ENCODE measurements around the gene AGRN. TPM values are rescaled to one million over a fixed set of nuclear protein-coding genes. Genes with fewer than 3 reads are reported as not detected.
"Not testable (repeated sequence)": the region's sequence is repeated elsewhere in the genome, so short reads cannot be mapped to it uniquely, and the experiment has no call there.

AGRN gene
- total RNA-seq, 2 donors from 2014 or later: 36.2 to 36.7 TPM

GRCh38 chr1:983798-984475, 36.0 kb upstream of the AGRN start:
- DNase-seq (ENCODE audit: low spot score) (no peak), ATAC-seq (ENCODE audit: insufficient number of reproducible peaks, low FRiP score, low read depth) (no peak)
- Histone ChIP-seq H3K4me3 (peak overlapping the region; percentile 51), H3K27me3 (replicated peaks; ENCODE audit: insufficient read depth) (no peaks in the 10 kb centered on the region), H3K4me1 (ENCODE audit: control insufficient read depth in 1 of 2, low read depth in 2 of 2) (peaks cover 0 to 8% of the 10 kb centered on the region in 2 donors), H3K9me3 (no peaks in the 10 kb centered on the region), H3K36me3 (no peaks in the 10 kb centered on the region), H3K27ac (no peak overlapping the region)
- TF ChIP-seq CTCF (IDR thresholded peaks at IDR 0.05): peak; percentile 98

- Histone ChIP-seq H3K27me3 (replicated peaks; ENCODE audit: insufficient read depth) (no peaks in the 10 kb centered on the region), H3K36me3 (no peaks in the 10 kb centered on the region), H3K4me1 (ENCODE audit: control insufficient read depth in 1 of 2, low read depth in 2 of 2) (peaks cover 0 to 8% of the 10 kb centered on the region in 2 donors), H3K9me3 (no peaks in the 10 kb centered on the region), H3K4me3 (peak overlapping the region; percentile 51), H3K27ac (no peak overlapping the region)
- no peak for ATAC-seq (ENCODE audit: insufficient number of reproducible peaks, low FRiP score, low read depth)
- no peak for DNase-seq (ENCODE audit: low spot score)
- TF ChIP-seq CTCF (IDR thresholded peaks at IDR 0.05): no peak
These were observed 35.5 kb upstream of the AGRN start for GRCh38 chr1:984476-984814.

- no peak for DNase-seq (ENCODE audit: low spot score)
- no peaks in the 10 kb centered on the region for H3K36me3 ChIP-seq
- H3K27me3 ChIP-seq (replicated peaks; ENCODE audit: insufficient read depth): no peaks in the 10 kb centered on the region
- no peak overlapping the region for H3K4me3 ChIP-seq
- no peaks in the 10 kb centered on the region for H3K9me3 ChIP-seq
- no peak overlapping the region for H3K27ac ChIP-seq
- H3K4me1 ChIP-seq (ENCODE audit: control insufficient read depth in 1 of 2, low read depth in 2 of 2): peaks cover 0 to 8% of the 10 kb centered on the region in 2 donors
- no peak for TF ChIP-seq CTCF (IDR thresholded peaks at IDR 0.05)
- no peak for ATAC-seq (ENCODE audit: insufficient number of reproducible peaks, low FRiP score, low read depth)
These were observed 34.8 kb upstream of the AGRN start for GRCh38 chr1:985126-985525.

GRCh38 chr1:988061-988460, 31.9 kb upstream of the AGRN start:
- not testable (repeated sequence) for H3K4me1 ChIP-seq (ENCODE audit: control insufficient read depth in 1 of 2, low read depth in 2 of 2); H3K36me3 ChIP-seq; H3K27me3 ChIP-seq (replicated peaks; ENCODE audit: insufficient read depth); H3K4me3 ChIP-seq; H3K9me3 ChIP-seq; H3K27ac ChIP-seq; DNase-seq (ENCODE audit: low spot score); ATAC-seq (ENCODE audit: insufficient number of reproducible peaks, low FRiP score, low read depth)

GRCh38 chr1:991275-991674, 28.6 kb upstream of the AGRN start:
- not testable (repeated sequence) for H3K27me3 ChIP-seq (replicated peaks; ENCODE audit: insufficient read depth); DNase-seq (ENCODE audit: low spot score); H3K4me1 ChIP-seq (ENCODE audit: control insufficient read depth in 1 of 2, low read depth in 2 of 2); H3K36me3 ChIP-seq; H3K9me3 ChIP-seq; ATAC-seq (ENCODE audit: insufficient number of reproducible peaks, low FRiP score, low read depth); H3K27ac ChIP-seq; H3K4me3 ChIP-seq

GRCh38 chr1:991895-992294, 28.0 kb upstream of the AGRN start:
- no peaks in the 10 kb centered on the region for H3K27me3 ChIP-seq (replicated peaks; ENCODE audit: insufficient read depth)
- no peak overlapping the region for H3K4me3 ChIP-seq
- no peak overlapping the region for H3K27ac ChIP-seq
- TF ChIP-seq CTCF (IDR thresholded peaks at IDR 0.05): no peak
- ATAC-seq (ENCODE audit: insufficient number of reproducible peaks, low FRiP score, low read depth): no peak
- DNase-seq (ENCODE audit: low spot score): no peak
- peaks cover 5% of the 10 kb centered on the region for H3K9me3 ChIP-seq
- peaks cover 0 to under 1% of the 10 kb centered on the region in 2 donors for H3K4me1 ChIP-seq (ENCODE audit: control insufficient read depth in 1 of 2, low read depth in 2 of 2)
- no peaks in the 10 kb centered on the region for H3K36me3 ChIP-seq

Measured in thoracic aorta (tissue), 2 donors.